Activated T-helper 1 cell treated with Interleukin-2 at 50 U/mL for 16 hours (primary cell): ENCODE data around the gene CACNA1C.

Experiments
- DNase-seq: peaks from one replicate; pipeline ENCODE4 v3.0.0-alpha.2; 2020; ENCODE audit warnings: low read depth

The CACNA1C gene

GRCh38 chr12:2526371-2526770 is 473.6 kb downstream of the CACNA1C start:
- no peak for DNase-seq

- no peak for DNase-seq
These were observed 475.2 kb downstream of the CACNA1C start for GRCh38 chr12:2528001-2528400.

- no peak for DNase-seq
These were observed 477.0 kb downstream of the CACNA1C start for GRCh38 chr12:2529807-2530206.

- no peak for DNase-seq
These were observed 478.6 kb downstream of the CACNA1C start for GRCh38 chr12:2531371-2531770.

GRCh38 chr12:2533036-2533435 is 480.2 kb downstream of the CACNA1C start:
- DNase-seq = no peak

GRCh38 chr12:2535583-2536204 is 482.9 kb downstream of the CACNA1C start:
- DNase-seq = no peak

- no peak for DNase-seq
These were observed 483.9 kb downstream of the CACNA1C start for GRCh38 chr12:2536724-2537123.

GRCh38 chr12:2537868-2538541 is 485.2 kb downstream of the CACNA1C start:
- no peak for DNase-seq

- no peak for DNase-seq
These were observed 487.2 kb downstream of the CACNA1C start for GRCh38 chr12:2539938-2540337.

- no peak for DNase-seq
These were observed 487.8 kb downstream of the CACNA1C start for GRCh38 chr12:2540535-2540941.

GRCh38 chr12:2541631-2542204 is 488.9 kb downstream of the CACNA1C start:
- DNase-seq = no peak

- DNase-seq = no peak
These were observed 491.0 kb downstream of the CACNA1C start for GRCh38 chr12:2543801-2544200.

GRCh38 chr12:2544230-2544629 is 491.4 kb downstream of the CACNA1C start:
- no peak for DNase-seq

GRCh38 chr12:2547273-2548044 is 494.7 kb downstream of the CACNA1C start:
- DNase-seq = no peak

- no peak for DNase-seq
These were observed 495.3 kb downstream of the CACNA1C start for GRCh38 chr12:2548081-2548480.

GRCh38 chr12:2550561-2551411 is 498.0 kb downstream of the CACNA1C start:
- no peak for DNase-seq

- no peak for DNase-seq
These were observed 498.7 kb downstream of the CACNA1C start for GRCh38 chr12:2551412-2551900.

- no peak for DNase-seq
These were observed 499.4 kb downstream of the CACNA1C start for GRCh38 chr12:2552000-2552756.

GRCh38 chr12:2553388-2554126 is 500.8 kb downstream of the CACNA1C start:
- no peak for DNase-seq

- DNase-seq = no peak
These were observed 502.8 kb downstream of the CACNA1C start for GRCh38 chr12:2555487-2556082.
